Measurements from ENCODE around the gene KRTAP4-6. TPM values are rescaled to one million over a fixed set of nuclear protein-coding genes. Genes with fewer than 3 reads are reported as not detected.

The KRTAP4-6 gene
- total RNA-seq, 2 experiments from 2014 or later = not detected

Other genes with a start within 250 kb of the KRTAP4-6 start
- not detected for gene KRT23, start 202.9 kb downstream of the KRTAP4-6 start, total RNA-seq
- gene KRT39, start 173.6 kb downstream of the KRTAP4-6 start, total RNA-seq = not detected
- gene KRT40, start 156.2 kb downstream of the KRTAP4-6 start, total RNA-seq = not detected
- gene KRTAP3-3, start 146.4 kb downstream of the KRTAP4-6 start, total RNA-seq = not detected
- gene KRTAP3-2, start 140.6 kb downstream of the KRTAP4-6 start, total RNA-seq = not detected
- not detected for gene KRTAP3-1, start 131.4 kb downstream of the KRTAP4-6 start, total RNA-seq
- not detected for gene KRTAP1-5, start 113.3 kb downstream of the KRTAP4-6 start, total RNA-seq
- gene KRTAP1-4, start 110.3 kb downstream of the KRTAP4-6 start, total RNA-seq = not detected
- gene KRTAP1-3, start 105.7 kb downstream of the KRTAP4-6 start, total RNA-seq = not detected
- gene KRTAP1-1, start 99.1 kb downstream of the KRTAP4-6 start, total RNA-seq = not detected
- gene KRTAP2-1, start 93.2 kb downstream of the KRTAP4-6 start, total RNA-seq = not detected
- gene KRTAP2-2, start 85.3 kb downstream of the KRTAP4-6 start, total RNA-seq = not detected
- not detected for gene KRTAP2-3, start 80.4 kb downstream of the KRTAP4-6 start, total RNA-seq
- not detected for gene KRTAP2-4, start 74.7 kb downstream of the KRTAP4-6 start, total RNA-seq
- not detected for gene KRTAP4-7, start 56.4 kb downstream of the KRTAP4-6 start, total RNA-seq
- not detected for gene KRTAP4-8, start 42.4 kb downstream of the KRTAP4-6 start, total RNA-seq
- gene KRTAP4-16, start 38.3 kb downstream of the KRTAP4-6 start, total RNA-seq = not detected
- gene KRTAP4-9, start 35.2 kb downstream of the KRTAP4-6 start, total RNA-seq = not detected
- gene KRTAP4-11, start 22.2 kb downstream of the KRTAP4-6 start, total RNA-seq = not detected
- gene KRTAP4-12, start 16.4 kb downstream of the KRTAP4-6 start, total RNA-seq = not detected
- gene KRTAP4-5, start 9.3 kb upstream of the KRTAP4-6 start, total RNA-seq = not detected
- not detected for gene KRTAP4-4, start 20.2 kb upstream of the KRTAP4-6 start, total RNA-seq
- gene KRTAP4-3, start 27.7 kb upstream of the KRTAP4-6 start, total RNA-seq = not detected
- gene KRTAP4-2, start 37.7 kb upstream of the KRTAP4-6 start, total RNA-seq = not detected
- gene KRTAP4-1, start 44.4 kb upstream of the KRTAP4-6 start, total RNA-seq = not detected
- gene KRTAP9-1, start 49.3 kb upstream of the KRTAP4-6 start, total RNA-seq = not detected
- not detected for gene KRTAP9-2, start 86.1 kb upstream of the KRTAP4-6 start, total RNA-seq
- gene KRTAP9-3, start 91.9 kb upstream of the KRTAP4-6 start, total RNA-seq = not detected
- gene KRTAP9-8, start 97.5 kb upstream of the KRTAP4-6 start, total RNA-seq = not detected
- not detected for gene KRTAP9-4, start 109.1 kb upstream of the KRTAP4-6 start, total RNA-seq
- gene KRTAP9-9, start 114.8 kb upstream of the KRTAP4-6 start, total RNA-seq = not detected
- not detected for gene KRTAP9-6, start 124.8 kb upstream of the KRTAP4-6 start, total RNA-seq
- gene KRTAP9-7, start 135.2 kb upstream of the KRTAP4-6 start, total RNA-seq = not detected
- gene KRTAP29-1, start 162.3 kb upstream of the KRTAP4-6 start, total RNA-seq = not detected
- gene KRTAP16-1, start 168.8 kb upstream of the KRTAP4-6 start, total RNA-seq = under 1 TPM in 1 of 2 experiments, not detected in 1; 0.12 TPM
- gene KRTAP17-1, start 175.2 kb upstream of the KRTAP4-6 start, total RNA-seq = not detected
- not detected for gene KRT33A, start 210.3 kb upstream of the KRTAP4-6 start, total RNA-seq
- not detected for gene KRT33B, start 229.3 kb upstream of the KRTAP4-6 start, total RNA-seq
- gene KRT34, start 241.8 kb upstream of the KRTAP4-6 start, total RNA-seq = not detected

All from activated CD4-positive, alpha-beta T cell treated with anti-CD3 and anti-CD28 coated beads, Interleukin-2, amount 10 ng/mL, durations not matched to agents 7 days and 5 days (primary cell).